GM10847 (cell line): ENCODE measurements around the gene URGCP.

Experiments
- POLR2A ChIP-seq: IDR thresholded peaks from 2 replicates; pipeline ENCODE4 v1.6.1; 2011; ENCODE audit not compliant: insufficient read length; ENCODE audit errors: extremely low read depth

The URGCP gene

GRCh38 chr7:43871064-43871463 lies 35.3 kb downstream of the URGCP start:
- no peak for TF ChIP-seq POLR2A

- no peak for TF ChIP-seq POLR2A
Observed at GRCh38 chr7:43870316-43870715, 36.1 kb downstream of the URGCP start.

GRCh38 chr7:43869867-43870240 lies 36.5 kb downstream of the URGCP start:
- no peak for TF ChIP-seq POLR2A

- TF ChIP-seq POLR2A: peak; percentile 90
Observed at GRCh38 chr7:43869006-43869866, 37.2 kb downstream of the URGCP start, which contains the start of gene MRPS24. Gene MRPS24, minus strand, starts transcription at chr7:43869517. Its CDS starts 22 bp downstream, at chr7:43869495.

GRCh38 chr7:43868681-43869005 lies 37.8 kb downstream of the URGCP start:
- TF ChIP-seq POLR2A: no peak

GRCh38 chr7:43868181-43868580 lies 38.2 kb downstream of the URGCP start:
- no peak for TF ChIP-seq POLR2A

- no peak for TF ChIP-seq POLR2A
Observed at GRCh38 chr7:43865277-43865676, 41.1 kb downstream of the URGCP start.

- TF ChIP-seq POLR2A: no peak
Observed at GRCh38 chr7:43864126-43864525, 42.3 kb downstream of the URGCP start.

- no peak for TF ChIP-seq POLR2A
Observed at GRCh38 chr7:43856996-43857395, 49.4 kb downstream of the URGCP start.

- no peak for TF ChIP-seq POLR2A
Observed at GRCh38 chr7:43856316-43856715, 50.1 kb downstream of the URGCP start.

- TF ChIP-seq POLR2A: no peak
Observed at GRCh38 chr7:43855176-43855575, 51.2 kb downstream of the URGCP start.

GRCh38 chr7:43851805-43852204 lies 54.6 kb downstream of the URGCP start:
- TF ChIP-seq POLR2A: no peak

- TF ChIP-seq POLR2A: no peak
Observed at GRCh38 chr7:43850348-43851116, 55.9 kb downstream of the URGCP start.

- TF ChIP-seq POLR2A: no peak
Observed at GRCh38 chr7:43849047-43849446, 57.3 kb downstream of the URGCP start.

- no peak for TF ChIP-seq POLR2A
Observed at GRCh38 chr7:43847496-43847895, 58.9 kb downstream of the URGCP start.

GRCh38 chr7:43844662-43845061 lies 61.7 kb downstream of the URGCP start:
- no peak for TF ChIP-seq POLR2A
